Measurements from ENCODE around the gene PRH1. TPM values are rescaled to one million over a fixed set of nuclear protein-coding genes. Genes with fewer than 3 reads are reported as not detected.

The PRH1 gene
- total RNA-seq, 1 experiment from 2014 or later, result 5.9 TPM

DNA sequence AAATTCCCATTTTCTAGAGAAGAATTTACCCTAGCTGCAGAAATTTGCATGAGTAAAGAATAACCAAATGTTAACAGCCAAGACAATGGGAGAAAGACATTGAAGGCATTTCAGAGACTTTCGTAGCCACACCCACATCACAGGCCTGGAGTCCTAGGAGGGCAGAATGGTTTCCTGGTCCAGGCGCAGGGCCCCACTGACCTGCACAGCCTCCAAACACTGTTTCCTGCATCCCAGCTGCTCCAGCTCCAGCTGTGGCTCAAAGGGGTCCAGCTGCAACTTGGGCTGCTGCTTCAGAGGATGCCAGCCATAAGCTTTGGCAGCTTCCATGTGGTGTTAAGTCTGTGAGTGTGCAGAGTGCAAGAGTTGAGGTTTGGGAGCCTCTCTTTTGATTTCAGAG lies 28.2 kb downstream of the PRH1 start:
- Histone ChIP-seq H2AFZ (ENCODE audit: low read depth, low read length, poor library complexity, severe bottlenecking) (no peak overlapping the region), H3K4me2 (ENCODE audit: low read length) (no peak overlapping the region), H3K27me3 (ENCODE audit: insufficient read depth, low read length) (no peaks in the 10 kb centered on the region), H3K79me2 (ENCODE audit: insufficient read depth, low read length) (peaks cover 4% of the 10 kb centered on the region; the same call in 1 of the 2 replicates), H3K9me2 (ENCODE audit: insufficient read depth) (no peaks in the 10 kb centered on the region; the same call in 1 of the 2 replicates), H3K9me3 (ENCODE audit: control insufficient read depth in 1 of 2, insufficient read depth in 1 of 2, low read depth in 1 of 2, low read length in 2 of 2) (peaks cover 0 to 5% of the 10 kb centered on the region in 2 experiments; a peak in 1 of 4 replicates), H3K4me3 (replicated peaks in 1 of 2; ENCODE audit: low read depth in 1 of 2, low read length in 2 of 2) (no peak overlapping the region), H3K4me1 (ENCODE audit: control insufficient read depth in 1 of 2, insufficient read depth in 2 of 2, low read length in 2 of 2) (peaks cover 0 to 9% of the 10 kb centered on the region in 2 experiments; a peak in 1 of 4 replicates), H3K9ac (ENCODE audit: low read length) (no peak overlapping the region), H3K36me3 (ENCODE audit: control insufficient read depth in 1 of 2, insufficient read depth in 2 of 2, low read length in 2 of 2) (0 out of 4 replicates have a peak, but pooled peaks cover 0 to 3% of the 10 kb centered on the region in 2 experiments), H4K20me1 (ENCODE audit: insufficient read depth) (no peaks in the 10 kb centered on the region), H3K27ac (ENCODE audit: low read depth, low read length) (no peak overlapping the region)
- POLR2A ChIA-PET, result no interaction called here
- CTCF ChIA-PET, result no interaction called here
- TF ChIP-seq EGR1 (IDR thresholded peaks at IDR 0.05; ENCODE audit: low read depth) (no peak), RAD21 (IDR thresholded peaks at IDR 0.05; ENCODE audit: low read depth) (no peak), POLR2A (IDR thresholded peaks at IDR 0.05; ENCODE audit: borderline replicate concordance, extremely low read depth, insufficient read depth, insufficient read length) (no peak), EZH2phosphoT487 (IDR thresholded peaks at IDR 0.05; ENCODE audit: borderline replicate concordance) (no peak), FOSL1 (IDR thresholded peaks at IDR 0.05; ENCODE audit: low read depth) (no peak), CBX3 (IDR thresholded peaks at IDR 0.05; ENCODE audit: low read depth) (no peak), CEBPB (IDR thresholded peaks at IDR 0.05; ENCODE audit: low read depth) (no peak)
- TF ChIP-seq, protein P1, sequence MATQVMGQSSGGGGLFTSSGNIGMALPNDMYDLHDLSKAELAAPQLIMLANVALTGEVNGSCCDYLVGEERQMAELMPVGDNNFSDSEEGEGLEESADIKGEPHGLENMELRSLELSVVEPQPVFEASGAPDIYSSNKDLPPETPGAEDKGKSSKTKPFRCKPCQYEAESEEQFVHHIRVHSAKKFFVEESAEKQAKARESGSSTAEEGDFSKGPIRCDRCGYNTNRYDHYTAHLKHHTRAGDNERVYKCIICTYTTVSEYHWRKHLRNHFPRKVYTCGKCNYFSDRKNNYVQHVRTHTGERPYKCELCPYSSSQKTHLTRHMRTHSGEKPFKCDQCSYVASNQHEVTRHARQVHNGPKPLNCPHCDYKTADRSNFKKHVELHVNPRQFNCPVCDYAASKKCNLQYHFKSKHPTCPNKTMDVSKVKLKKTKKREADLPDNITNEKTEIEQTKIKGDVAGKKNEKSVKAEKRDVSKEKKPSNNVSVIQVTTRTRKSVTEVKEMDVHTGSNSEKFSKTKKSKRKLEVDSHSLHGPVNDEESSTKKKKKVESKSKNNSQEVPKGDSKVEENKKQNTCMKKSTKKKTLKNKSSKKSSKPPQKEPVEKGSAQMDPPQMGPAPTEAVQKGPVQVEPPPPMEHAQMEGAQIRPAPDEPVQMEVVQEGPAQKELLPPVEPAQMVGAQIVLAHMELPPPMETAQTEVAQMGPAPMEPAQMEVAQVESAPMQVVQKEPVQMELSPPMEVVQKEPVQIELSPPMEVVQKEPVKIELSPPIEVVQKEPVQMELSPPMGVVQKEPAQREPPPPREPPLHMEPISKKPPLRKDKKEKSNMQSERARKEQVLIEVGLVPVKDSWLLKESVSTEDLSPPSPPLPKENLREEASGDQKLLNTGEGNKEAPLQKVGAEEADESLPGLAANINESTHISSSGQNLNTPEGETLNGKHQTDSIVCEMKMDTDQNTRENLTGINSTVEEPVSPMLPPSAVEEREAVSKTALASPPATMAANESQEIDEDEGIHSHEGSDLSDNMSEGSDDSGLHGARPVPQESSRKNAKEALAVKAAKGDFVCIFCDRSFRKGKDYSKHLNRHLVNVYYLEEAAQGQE (IDR thresholded peaks at IDR 0.05; ENCODE audit: low read depth), result no peak
- RAD21 ChIA-PET (ENCODE audit: low non-redundant PET in 1 of 2, low total read pairs in 2 of 2, uncharacterized antibody in 2 of 2, unreplicated experiment in 2 of 2), result no interaction called here
- ATAC-seq (no peak), DNase-seq (ENCODE audit: low read depth, low spot score) (no peak)
- intact Hi-C loops (cut with micrococcal nuclease), result no loop called here
- no TSS peak for BruUV-seq (replicated peaks)

Data from HCT116 (cell line).